ENCODE results near the gene SLC9A1.

SLC9A1 gene

GRCh38 chr1:27124405-27124804 is 30.5 kb downstream of the SLC9A1 start:
- no peaks in the 10 kb centered on the region for H3K9me3 ChIP-seq (ENCODE audit: control insufficient read depth, insufficient read depth, low read depth, low read length)
- H3K36me3 ChIP-seq (ENCODE audit: control insufficient read depth in 2 of 2, insufficient read depth in 1 of 2, low read length in 2 of 2), result peaks cover 0 to 18% of the 10 kb centered on the region in 2 experiments; a peak in 1 of 3 replicates
- TF ChIP-seq IKZF3 (tag by site-specific recombination; IDR thresholded peaks at IDR 0.05) (no peak), ZBTB8A (tag by site-specific recombination; IDR thresholded peaks at IDR 0.05) (no peak), ZNF610 (tag by site-specific recombination; IDR thresholded peaks at IDR 0.05; ENCODE audit: borderline replicate concordance) (no peak), ZNF791 (tag by site-specific recombination; IDR thresholded peaks at IDR 0.05) (no peak), ZFP69B (tag by site-specific recombination; IDR thresholded peaks at IDR 0.05) (no peak), ZNF777 (tag by site-specific recombination; IDR thresholded peaks at IDR 0.05; ENCODE audit: borderline replicate concordance) (no peak), ZNF214 (tag by site-specific recombination; IDR thresholded peaks at IDR 0.05; ENCODE audit: borderline replicate concordance) (no peak)
- H3K4me3 ChIP-seq (ENCODE audit: low read depth, low read length), result no peak overlapping the region
- CTCF ChIA-PET, result interaction anchor here (0.7 kb wide), 1 partner anchor 191 kb away, joined by 5 read pairs; no protein-coding TSS in a partner anchor
- H3K4me1 ChIP-seq (ENCODE audit: control insufficient read depth, insufficient read depth, low read length), result peaks cover 6% of the 10 kb centered on the region
- no peak overlapping the region for H3K27ac ChIP-seq (ENCODE audit: extremely low read depth, low read depth, low read length)
- POLR2A ChIA-PET, result no interaction called here

GRCh38 chr1:27122652-27123051 is 32.3 kb downstream of the SLC9A1 start:
- no peak overlapping the region for H3K4me3 ChIP-seq (ENCODE audit: low read depth, low read length)
- CTCF ChIA-PET, result interaction anchor here (0.5 to 1.6 kb wide), 4 partner anchors 10 to 242 kb away, joined by 3 to 4 read pairs (median 3); no protein-coding TSS in a partner anchor
- H3K9me3 ChIP-seq (ENCODE audit: control insufficient read depth, insufficient read depth, low read depth, low read length), result no peaks in the 10 kb centered on the region
- 0 out of 2 replicates have a peak overlapping the region, but pooled peaks have one; percentile 29 for H3K27ac ChIP-seq (ENCODE audit: extremely low read depth, low read depth, low read length)
- H3K4me1 ChIP-seq (ENCODE audit: control insufficient read depth, insufficient read depth, low read length), result peaks cover 6% of the 10 kb centered on the region
- peaks cover 0 to 8% of the 10 kb centered on the region in 2 experiments; a peak in 1 of 3 replicates for H3K36me3 ChIP-seq (ENCODE audit: control insufficient read depth in 2 of 2, insufficient read depth in 1 of 2, low read length in 2 of 2)
- POLR2A ChIA-PET, result interaction anchor here (0.6 to 1.2 kb wide), 2 partner anchors 32 to 449 kb away, joined by 4 read pairs; partner anchors contain the start of gene SLC9A1
- TF ChIP-seq ZNF416 (tag by site-specific recombination; IDR thresholded peaks at IDR 0.05) (no peak), SP3 (tag by site-specific recombination; IDR thresholded peaks at IDR 0.05) (no peak), ZNF621 (tag by site-specific recombination; IDR thresholded peaks at IDR 0.05) (no peak), ZNF324 (tag by site-specific recombination; IDR thresholded peaks at IDR 0.05) (no peak), ZFP41 (tag by site-specific recombination; IDR thresholded peaks at IDR 0.05; ENCODE audit: borderline replicate concordance) (no peak), KLF8 (tag by site-specific recombination; IDR thresholded peaks at IDR 0.05) (no peak), GLIS1 (tag by site-specific recombination; IDR thresholded peaks at IDR 0.05) (peak; percentile 56), ZBTB8A (tag by site-specific recombination; IDR thresholded peaks at IDR 0.05) (no peak), ZNF660 (tag by site-specific recombination; IDR thresholded peaks at IDR 0.05) (no peak), BCL11A (tag by site-specific recombination; IDR thresholded peaks at IDR 0.05; ENCODE audit: low read depth) (no peak), ZNF148 (tag by site-specific recombination; IDR thresholded peaks at IDR 0.05; ENCODE audit: borderline replicate concordance) (no peak), ZNF175 (tag by site-specific recombination; IDR thresholded peaks at IDR 0.05) (no peak), ZNF423 (tag by site-specific recombination; IDR thresholded peaks at IDR 0.05) (no peak), ZFP69B (tag by site-specific recombination; IDR thresholded peaks at IDR 0.05) (no peak), PRDM4 (tag by site-specific recombination; IDR thresholded peaks at IDR 0.05) (no peak), ZNF266 (tag by site-specific recombination; IDR thresholded peaks at IDR 0.05; ENCODE audit: low read depth) (no peak), ZFP3 (tag by site-specific recombination; IDR thresholded peaks at IDR 0.05; ENCODE audit: low read depth) (no peak), ZNF521 (tag by site-specific recombination; IDR thresholded peaks at IDR 0.05) (no peak), ZNF221 (tag by site-specific recombination; IDR thresholded peaks at IDR 0.05; ENCODE audit: borderline replicate concordance) (no peak), SCRT1 (tag by site-specific recombination; IDR thresholded peaks at IDR 0.05; ENCODE audit: borderline replicate concordance) (no peak), ZEB2 (tag by site-specific recombination; IDR thresholded peaks at IDR 0.05) (peak; percentile 58; the same call in 1 of the 2 replicates), ZNF544 (tag by site-specific recombination; IDR thresholded peaks at IDR 0.05) (no peak), ZNF510 (tag by site-specific recombination; IDR thresholded peaks at IDR 0.05; ENCODE audit: insufficient replicate concordance) (no peak), ZBTB26 (tag by site-specific recombination; optimal IDR thresholded peaks at IDR 0.05) (no peak), ZNF626 (tag by site-specific recombination; IDR thresholded peaks at IDR 0.05) (no peak), ZXDB (tag by site-specific recombination; IDR thresholded peaks at IDR 0.05) (no peak)

All from HEK293 (cell line).